ENCODE measurements around the gene MNS1. TPM values are rescaled to one million over a fixed set of nuclear protein-coding genes. Genes with fewer than 3 reads are reported as not detected.

The MNS1 gene
- total RNA-seq, 2 donors from 2014 or later: 0.73 to 1.4 TPM

DNA sequence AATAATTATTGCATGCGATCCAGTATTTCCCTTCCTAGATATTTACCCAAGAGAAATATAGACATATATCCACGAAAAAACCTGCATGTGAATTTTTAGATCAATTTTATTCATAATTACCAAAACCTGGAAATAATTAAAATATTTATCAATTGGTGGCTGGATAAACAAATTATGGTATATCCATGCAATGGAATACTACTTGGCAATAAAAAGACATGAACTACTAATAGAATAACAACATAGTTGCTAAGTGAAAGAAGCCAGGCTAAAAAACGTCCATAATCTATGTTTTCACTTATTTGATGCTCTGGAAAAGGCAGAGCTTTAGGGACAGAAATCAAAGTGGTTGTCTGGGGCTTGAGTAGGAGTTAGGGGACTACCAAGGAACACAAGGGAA, 79.0 kb downstream of the MNS1 start:
- ATAC-seq (no peak), DNase-seq (no peak)
- intact Hi-C loops (cut with DNase I, micrococcal nuclease): no loop called here

DNA sequence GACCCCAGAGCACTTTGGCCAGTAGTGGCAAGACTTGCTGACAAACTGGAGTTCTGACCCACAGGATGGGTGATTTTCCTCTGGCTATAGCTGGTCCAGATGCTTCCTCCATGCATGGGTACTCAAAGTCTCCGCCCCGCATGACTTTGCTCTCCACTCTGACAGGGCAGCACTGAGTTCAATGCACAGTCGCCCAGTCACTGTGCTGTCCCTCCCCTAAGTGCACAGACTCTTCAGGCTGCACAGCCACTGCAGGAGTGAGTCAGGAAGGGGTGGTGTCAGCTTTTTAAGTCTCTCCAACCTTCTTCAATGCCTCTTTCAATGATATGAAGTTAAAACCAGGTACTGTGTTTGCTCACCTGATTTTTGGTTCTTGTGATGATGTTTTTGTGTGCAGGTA, 81.9 kb downstream of the MNS1 start:
- no peak for DNase-seq
- intact Hi-C loops (cut with DNase I, micrococcal nuclease): no loop called here
- no peak for ATAC-seq

Other genes starting within 250 kb of the MNS1 start
- 10 to 100 TPM; 11.8 to 14.4 TPM for gene RFX7, start 221.3 kb downstream of the MNS1 start, total RNA-seq
- 1 to 10 TPM; 6.9 to 7.6 TPM for gene TEX9, start 99.7 kb downstream of the MNS1 start, total RNA-seq

Measured in left colon (tissue), 2 donors.